Suprapubic skin (tissue), 4 donors: Measurements from ENCODE around the gene KSR1. TPM values are rescaled to one million over a fixed set of nuclear protein-coding genes. Genes with fewer than 3 reads are reported as not detected.

Experiments used
- DNase-seq, 2 donors: peaks; one replicate each; pipeline ENCODE4 v3.0.0-alpha.2; 2019; ENCODE audit warnings: low spot score in 2 of 2
- H3K27ac ChIP-seq: fragments of 200-600 bp; sonication (generic); one replicate; pipeline ENCODE4 v1.5.1; 2019
- H3K27me3 ChIP-seq: fragments of 200-600 bp; sonication (generic); one replicate; pipeline ENCODE4 v1.5.1; 2019
- H3K36me3 ChIP-seq: fragments of 200-600 bp; sonication (generic); one replicate; pipeline ENCODE4 v1.5.1; 2019
- H3K4me1 ChIP-seq: fragments of 200-600 bp; sonication (generic); one replicate; pipeline ENCODE4 v1.5.1; 2019
- H3K4me3 ChIP-seq: fragments of 200-600 bp; sonication (generic); one replicate; pipeline ENCODE4 v1.5.1; 2019; ENCODE audit warnings: mild to moderate bottlenecking
- H3K9me3 ChIP-seq: fragments of 200-600 bp; sonication (generic); one replicate; pipeline ENCODE4 v1.5.1; 2019
- CTCF ChIP-seq, 2 donors: fragments of 200-600 bp in 1 of 2; fragments of 450-650 bp in 1 of 2; sonication (generic) in 1 of 2; IDR thresholded peaks; one replicate each; pipeline ENCODE4 v1.5.1; 2016 to 2019; ENCODE audit warnings: antibody characterized with exemption in 2 of 2, mild to moderate bottlenecking in 1 of 2, moderate library complexity in 1 of 2
- EP300 ChIP-seq: sonication (generic); formaldehyde crosslinking; IDR thresholded peaks from one replicate; pipeline ENCODE4 v1.6.1; 2017; ENCODE audit warnings: antibody characterized with exemption
- POLR2A ChIP-seq, 2 donors: fragments of 450-650 bp; IDR thresholded peaks; one replicate each; pipeline ENCODE4 v1.6.1; 2017; ENCODE audit warnings: antibody characterized with exemption in 2 of 2, mild to moderate bottlenecking in 2 of 2, moderate library complexity in 2 of 2
- POLR2AphosphoS5 ChIP-seq, 3 donors: sonication (generic); formaldehyde crosslinking; IDR thresholded peaks; one replicate each; pipeline ENCODE4 v1.6.1; 2017; ENCODE audit warnings: antibody characterized with exemption in 3 of 3
- WGBS: methylation state at CpG from one replicate; pipeline ENCODE4 v1.1.5; 2018; 5-methylcytosine and 5-hydroxymethylcytosine counted together
- total RNA-seq, 4 donors: library from RNA; depleted of rRNA; stranded (reverse); fragments of >200 nt; gene quantifications; one replicate each; pipeline ENCODE4 v1.1.0, GENCODE V29; 2016

Gene KSR1
- total RNA-seq, 4 donors from 2014 or later = 38.1 to 54.0 (median 49.5) TPM

DNA sequence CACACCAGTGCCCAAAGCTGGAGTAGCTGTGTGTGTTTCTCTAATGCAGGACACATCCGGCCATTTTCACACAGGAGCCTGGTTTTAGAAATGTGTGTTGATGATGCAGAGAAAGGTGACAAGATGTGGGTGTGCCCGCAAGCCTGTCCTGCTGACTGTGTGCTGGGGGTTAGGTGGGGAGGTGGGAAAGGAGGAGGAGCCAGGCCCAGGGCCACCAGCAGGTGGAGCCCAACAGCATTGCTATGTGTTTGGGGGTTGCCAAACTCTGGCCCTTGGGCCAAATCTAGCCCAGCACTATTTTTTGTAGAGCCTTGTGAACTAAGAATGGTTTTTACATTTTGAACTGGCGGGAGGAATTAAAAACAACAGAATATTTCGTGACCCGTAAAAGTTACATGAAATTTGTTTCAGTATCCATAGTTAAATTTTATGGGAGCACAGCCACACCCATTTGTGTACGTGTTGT is 113.0 kb downstream of the KSR1 start:
- Histone ChIP-seq H3K36me3 (no peaks in the 10 kb centered on the region), H3K4me3 (no peak overlapping the region), H3K4me1 (peaks cover 20% of the 10 kb centered on the region), H3K9me3 (no peaks in the 10 kb centered on the region), H3K27me3 (no peaks in the 10 kb centered on the region), H3K27ac (no peak overlapping the region)
- WGBS = 79% methylated on average over 6 of the region's 6 CpGs
- no peak for DNase-seq
- TF ChIP-seq POLR2AphosphoS5 (IDR thresholded peaks at IDR 0.05) (no peak), CTCF (IDR thresholded peaks at IDR 0.05) (peak; percentile 7 to 14)

DNA sequence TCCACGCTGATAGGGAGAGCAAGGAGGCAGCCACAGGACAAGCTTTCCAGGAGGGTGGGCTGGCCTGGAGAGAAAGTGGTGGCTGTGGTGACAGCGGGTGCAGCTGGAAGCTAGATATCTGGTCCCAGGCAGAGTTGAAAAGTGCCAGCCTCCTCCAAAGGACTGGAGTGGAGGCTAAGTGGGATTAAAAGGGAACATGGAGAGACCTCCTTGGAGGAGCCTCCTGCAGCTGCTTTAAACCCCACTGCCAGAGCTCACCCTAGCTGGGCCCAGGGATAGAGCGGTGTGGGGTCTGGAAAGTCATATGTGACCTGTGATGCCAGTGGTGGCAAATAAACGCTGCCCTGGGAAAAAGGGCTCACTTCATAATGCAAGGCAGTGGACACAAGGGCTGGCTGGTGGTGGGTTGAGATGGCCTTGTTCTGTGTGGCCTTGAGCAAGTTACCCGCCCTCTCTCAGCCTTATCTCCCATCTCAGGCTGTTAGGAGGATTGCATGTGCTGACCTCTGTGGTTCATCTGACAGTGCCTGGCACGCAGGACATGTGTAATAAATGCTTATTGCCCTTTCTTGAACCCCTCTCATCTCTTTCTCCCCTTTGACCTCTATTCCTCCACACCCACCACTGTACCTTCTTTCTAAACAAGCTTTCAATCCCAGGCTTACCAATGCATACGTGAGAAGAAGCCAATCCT is 113.8 kb downstream of the KSR1 start:
- Histone ChIP-seq H3K27ac (no peak overlapping the region), H3K4me3 (no peak overlapping the region), H3K27me3 (no peaks in the 10 kb centered on the region), H3K9me3 (no peaks in the 10 kb centered on the region), H3K36me3 (no peaks in the 10 kb centered on the region), H3K4me1 (peaks cover 20% of the 10 kb centered on the region)
- no peak for DNase-seq
- WGBS = 88% methylated on average over 7 of the region's 7 CpGs
- no peak for TF ChIP-seq EP300
- TF ChIP-seq CTCF (IDR thresholded peaks at IDR 0.05) = no peak
- no peak for TF ChIP-seq POLR2A (IDR thresholded peaks at IDR 0.05)
- no peak for TF ChIP-seq POLR2AphosphoS5 (IDR thresholded peaks at IDR 0.05)

DNA sequence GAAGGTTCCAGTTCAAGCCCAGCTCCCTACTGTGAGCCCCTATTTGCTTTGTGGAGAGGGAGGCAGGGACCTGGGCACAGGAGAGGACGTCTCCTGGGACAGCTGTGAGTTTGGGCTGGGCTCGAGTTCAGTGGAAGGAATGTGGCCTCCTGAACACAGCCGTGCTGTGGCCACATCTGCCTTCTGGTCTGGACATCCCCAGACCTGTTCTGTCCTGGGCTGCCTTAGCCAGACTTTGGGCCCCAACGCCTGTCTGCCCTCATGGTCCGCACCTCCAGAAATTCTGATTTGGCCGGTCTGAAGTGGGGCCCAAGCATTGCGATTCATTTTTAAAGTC is 114.3 kb downstream of the KSR1 start:
- TF ChIP-seq POLR2A (IDR thresholded peaks at IDR 0.05) (no peak), POLR2AphosphoS5 (IDR thresholded peaks at IDR 0.05) (no peak), CTCF (IDR thresholded peaks at IDR 0.05) (no peak), EP300 (no peak)
- H3K4me1 ChIP-seq = peaks cover 20% of the 10 kb centered on the region
- WGBS = 87% methylated on average over 7 of the region's 7 CpGs

GRCh38 chr17:27571563-27572352 is 115.5 kb downstream of the KSR1 start:
- WGBS = 95% methylated on average over 12 of the region's 12 CpGs
- Histone ChIP-seq H3K9me3 (no peaks in the 10 kb centered on the region), H3K27ac (no peak overlapping the region), H3K4me1 (peaks cover 17% of the 10 kb centered on the region), H3K27me3 (no peaks in the 10 kb centered on the region), H3K36me3 (no peaks in the 10 kb centered on the region), H3K4me3 (no peak overlapping the region)
- TF ChIP-seq POLR2AphosphoS5 (IDR thresholded peaks at IDR 0.05) = no peak
- TF ChIP-seq CTCF (IDR thresholded peaks at IDR 0.05) = no peak
- TF ChIP-seq POLR2A (IDR thresholded peaks at IDR 0.05) = no peak
- TF ChIP-seq EP300 = no peak
- DNase-seq = no peak

More for the DNA sequence above, 114.3 kb downstream of the KSR1 start:
- Histone ChIP-seq H3K36me3 (no peaks in the 10 kb centered on the region), H3K27me3 (no peaks in the 10 kb centered on the region), H3K4me3 (no peak overlapping the region), H3K27ac (no peak overlapping the region), H3K9me3 (no peaks in the 10 kb centered on the region)
- DNase-seq = no peak

DNA sequence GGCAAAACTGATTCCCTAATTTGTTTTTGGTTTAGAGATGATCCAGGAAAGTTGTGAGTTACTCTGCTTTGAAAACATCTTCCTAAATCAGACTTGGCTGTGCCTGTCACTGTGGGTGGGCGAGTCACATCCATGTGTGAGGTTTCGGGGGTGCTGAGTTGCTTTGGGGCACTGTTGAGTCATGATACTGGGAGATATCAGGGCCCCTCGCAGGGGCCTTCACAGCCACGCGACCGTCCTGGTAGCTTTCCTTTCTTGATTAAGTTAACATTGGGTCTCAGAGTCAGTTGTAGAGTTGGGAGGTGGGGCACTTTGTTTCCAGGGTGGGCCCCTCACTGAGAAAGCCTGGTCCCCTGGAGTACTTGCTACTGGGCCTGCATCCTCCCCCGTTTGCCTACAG is 116.4 kb downstream of the KSR1 start:
- Histone ChIP-seq H3K36me3 (no peaks in the 10 kb centered on the region), H3K9me3 (no peaks in the 10 kb centered on the region), H3K4me1 (peaks cover 11% of the 10 kb centered on the region), H3K4me3 (no peak overlapping the region), H3K27me3 (no peaks in the 10 kb centered on the region), H3K27ac (no peak overlapping the region)
- no peak for DNase-seq
- TF ChIP-seq POLR2AphosphoS5 (IDR thresholded peaks at IDR 0.05) (no peak), CTCF (IDR thresholded peaks at IDR 0.05) (no peak), POLR2A (IDR thresholded peaks at IDR 0.05) (no peak), EP300 (no peak)
- 78% methylated on average over 7 of the region's 7 CpGs for WGBS
